Measurements from ENCODE around the gene IPO4. TPM values are rescaled to one million over a fixed set of nuclear protein-coding genes. Genes with fewer than 3 reads are reported as not detected.

The IPO4 gene
- total and polyA plus RNA-seq, 7 donors, result 3.0 to 37.1 (median 12.8) TPM

- 71 to 73% methylated on average over 7 of the region's 7 CpGs for WGBS, 2 donors
- intact Hi-C loops (cut with DNase I), result no loop called here
- no peak for DNase-seq
- H3K4me3 ChIP-seq, result no peak overlapping the region
- H3K4me1 ChIP-seq, result peaks cover 0 to 7% (median 4%) of the 10 kb centered on the region in 4 donors
- H3K9me3 ChIP-seq, result no peaks in the 10 kb centered on the region
- peak overlapping the region in 2 of 4 donors; percentile 25 to 27 for H3K27ac ChIP-seq
- TF ChIP-seq POLR2AphosphoS5 (IDR thresholded peaks at IDR 0.05) (no peak), POLR2A (IDR thresholded peaks at IDR 0.05) (no peak), EP300 (IDR thresholded peaks at IDR 0.05) (no peak), CTCF (IDR thresholded peaks at IDR 0.05) (no peak)
- H3K36me3 ChIP-seq, result no peaks in the 10 kb centered on the region
- H3K27me3 ChIP-seq, result no peaks in the 10 kb centered on the region
These were observed 57.7 kb downstream of the IPO4 start for GRCh38 chr14:24130717-24131548.

GRCh38 chr14:24130380-24130716, 58.3 kb downstream of the IPO4 start, which contains the start of gene FITM1:
TSS of gene FITM1 (plus strand) at chr14:24130659. CDS start at chr14:24131564, 905 bp downstream.
- Histone ChIP-seq H3K4me3 (no peak within 1 kb of the TSS), H3K9me3 (no peaks in the 10 kb centered on the region), H3K36me3 (no peaks in the 10 kb centered on the region), H3K4me1 (peaks cover 0 to 2% (median 1%) of the 10 kb centered on the region in 4 donors), H3K27ac (peak within 1 kb of the TSS in 2 of 4 donors; percentile 25 to 27), H3K27me3 (no peaks in the 10 kb centered on the region)
- intact Hi-C loops (cut with DNase I), result no loop called here
- TF ChIP-seq CTCF (IDR thresholded peaks at IDR 0.05) (no peak), EP300 (IDR thresholded peaks at IDR 0.05) (no peak), POLR2AphosphoS5 (IDR thresholded peaks at IDR 0.05) (no peak), POLR2A (IDR thresholded peaks at IDR 0.05) (no peak)
- 93 to 94% methylated on average over 5 of the region's 5 CpGs for WGBS, 2 donors
- DNase-seq, result no peak

Small RNA genes within 50 kb of the gene (small RNA-seq; reads per million reads assigned to genes)
- gene AL136295.4 (0 reads per million in 3 donors), gene CHMP4A (0 reads per million in 3 donors), gene IPO4 (0 reads per million in 3 donors), gene IRF9 (0 reads per million in 3 donors), gene MDP1 (0 to 0.06 (median 0) reads per million in 3 donors), gene RNA5SP383 (0.36 to 1.3 (median 0.51) reads per million in 3 donors)

Other genes starting within 250 kb of the IPO4 start
Only the 30 nearest of the 34 such genes appear.
- 10 to 100 TPM in 3 of 4 donors, 1 to 10 TPM in 1; 8.0 to 20.0 (median 17.6) TPM for gene DHRS4L2, start 199.9 kb downstream of the IPO4 start, total RNA-seq
- 10 to 100 TPM; 57.1 to 62.7 (median 57.6) TPM for gene DHRS4L2, start 199.9 kb downstream of the IPO4 start, polyA plus RNA-seq
- 1 to 10 TPM in 2 of 4 donors, under 1 TPM in 2; 0.14 to 3.3 (median 0.62) TPM for gene CARMIL3, start 136.8 kb downstream of the IPO4 start, total RNA-seq
- gene CARMIL3, start 136.8 kb downstream of the IPO4 start, polyA plus RNA-seq, result 1 to 10 TPM in 1 of 3 donors, under 1 TPM in 2; under 0.01 to 1.7 (median 0.23) TPM
- 1 to 10 TPM in 3 of 4 donors, not detected in 1; 1.8 to 3.3 (median 2.9) TPM for gene CPNE6, start 117.3 kb downstream of the IPO4 start, total RNA-seq
- under 1 TPM in 1 of 3 donors, not detected in 2; 0.42 TPM for gene CPNE6, start 117.3 kb downstream of the IPO4 start, polyA plus RNA-seq
- gene PCK2, start 94.5 kb downstream of the IPO4 start, total RNA-seq, result 10 to 100 TPM in 2 of 4 donors, 1 to 10 TPM in 2; 7.1 to 12.2 (median 9.2) TPM
- 100 to 1,000 TPM in 1 of 3 donors, 10 to 100 TPM in 2; 66.1 to 109 (median 99.5) TPM for gene PCK2, start 94.5 kb downstream of the IPO4 start, polyA plus RNA-seq
- gene DCAF11, start 74.0 kb downstream of the IPO4 start, total RNA-seq, result 10 to 100 TPM; 37.7 to 82.9 (median 54.8) TPM
- gene DCAF11, start 74.0 kb downstream of the IPO4 start, polyA plus RNA-seq, result 10 to 100 TPM; 70.9 to 79.8 (median 75.1) TPM
- gene NRL, start 73.9 kb downstream of the IPO4 start, total RNA-seq, result 1 to 10 TPM in 2 of 4 donors, under 1 TPM in 2; 0.71 to 2.2 (median 1.4) TPM
- 1 to 10 TPM; 1.2 to 2.9 (median 1.8) TPM for gene NRL, start 73.9 kb downstream of the IPO4 start, polyA plus RNA-seq
- gene FITM1, start 58.2 kb downstream of the IPO4 start, total RNA-seq, result under 1 TPM in 1 of 4 donors, not detected in 3; 0.33 TPM
- gene FITM1, start 58.2 kb downstream of the IPO4 start, polyA plus RNA-seq, result 1 to 10 TPM in 1 of 3 donors, not detected in 2; 1.8 TPM
- gene PSME1, start 52.6 kb downstream of the IPO4 start, total RNA-seq, result 100 to 1,000 TPM; 129 to 186 (median 152) TPM
- 100 to 1,000 TPM; 309 to 438 (median 416) TPM for gene PSME1, start 52.6 kb downstream of the IPO4 start, polyA plus RNA-seq
- 10 to 100 TPM in 3 of 4 donors, 1 to 10 TPM in 1; 5.0 to 20.9 (median 12.9) TPM for gene EMC9, start 47.2 kb downstream of the IPO4 start, total RNA-seq
- 10 to 100 TPM; 20.6 to 37.2 (median 30.8) TPM for gene EMC9, start 47.2 kb downstream of the IPO4 start, polyA plus RNA-seq
- gene PSME2, start 42.2 kb downstream of the IPO4 start, total RNA-seq, result 10 to 100 TPM; 26.2 to 43.5 (median 34.5) TPM
- 100 to 1,000 TPM; 228 to 485 (median 356) TPM for gene PSME2, start 42.2 kb downstream of the IPO4 start, polyA plus RNA-seq
- 10 to 100 TPM; 20.2 to 38.4 (median 29.7) TPM for gene RNF31, start 41.3 kb downstream of the IPO4 start, total RNA-seq
- gene RNF31, start 41.3 kb downstream of the IPO4 start, polyA plus RNA-seq, result 10 to 100 TPM; 13.6 to 57.8 (median 37.8) TPM
- 100 to 1,000 TPM in 1 of 4 donors, 10 to 100 TPM in 3; 54.6 to 103 (median 56.1) TPM for gene IRF9, start 27.6 kb downstream of the IPO4 start, total RNA-seq
- gene IRF9, start 27.6 kb downstream of the IPO4 start, polyA plus RNA-seq, result 100 to 1,000 TPM in 1 of 3 donors, 10 to 100 TPM in 2; 46.2 to 115 (median 51.8) TPM
- gene REC8, start 16.7 kb downstream of the IPO4 start, total RNA-seq, result 10 to 100 TPM in 2 of 4 donors, 1 to 10 TPM in 2; 4.6 to 24.1 (median 8.3) TPM
- 10 to 100 TPM in 1 of 3 donors, 1 to 10 TPM in 2; 1.8 to 21.7 (median 2.5) TPM for gene REC8, start 16.7 kb downstream of the IPO4 start, polyA plus RNA-seq
- 10 to 100 TPM; 29.6 to 36.9 (median 34.7) TPM for gene TM9SF1, start 6.6 kb upstream of the IPO4 start, total RNA-seq
- gene TM9SF1, start 6.6 kb upstream of the IPO4 start, polyA plus RNA-seq, result 10 to 100 TPM in 2 of 3 donors, 1 to 10 TPM in 1; 7.9 to 37.2 (median 10.8) TPM
- under 1 TPM in 1 of 4 donors, not detected in 3; 0.66 TPM for gene TSSK4, start 16.9 kb upstream of the IPO4 start, total RNA-seq
- under 1 TPM in 1 of 3 donors, not detected in 2; 0.22 TPM for gene TSSK4, start 16.9 kb upstream of the IPO4 start, polyA plus RNA-seq
- 100 to 1,000 TPM in 2 of 4 donors, 10 to 100 TPM in 2; 65.6 to 149 (median 102) TPM for gene CHMP4A, start 24.7 kb upstream of the IPO4 start, total RNA-seq
- 100 to 1,000 TPM in 2 of 3 donors, 10 to 100 TPM in 1; 81.6 to 116 (median 109) TPM for gene CHMP4A, start 24.7 kb upstream of the IPO4 start, polyA plus RNA-seq
- 10 to 100 TPM; 22.4 to 31.7 (median 26.5) TPM for gene MDP1, start 27.2 kb upstream of the IPO4 start, total RNA-seq
- 10 to 100 TPM; 15.1 to 34.2 (median 28.8) TPM for gene MDP1, start 27.2 kb upstream of the IPO4 start, polyA plus RNA-seq
- 100 to 1,000 TPM; 104 to 217 (median 189) TPM for gene NEDD8, start 43.6 kb upstream of the IPO4 start, total RNA-seq
- 100 to 1,000 TPM; 204 to 243 (median 221) TPM for gene NEDD8, start 43.6 kb upstream of the IPO4 start, polyA plus RNA-seq
- 10 to 100 TPM; 44.3 to 63.9 (median 48.3) TPM for gene GMPR2, start 44.1 kb upstream of the IPO4 start, total RNA-seq
- gene GMPR2, start 44.1 kb upstream of the IPO4 start, polyA plus RNA-seq, result 10 to 100 TPM; 56.5 to 97.1 (median 58.9) TPM
- gene TINF2, start 53.8 kb upstream of the IPO4 start, total RNA-seq, result 10 to 100 TPM; 36.6 to 55.3 (median 50.1) TPM
- 10 to 100 TPM; 41.4 to 54.1 (median 43.5) TPM for gene TINF2, start 53.8 kb upstream of the IPO4 start, polyA plus RNA-seq
- gene TGM1, start 74.4 kb upstream of the IPO4 start, total RNA-seq, result 1 to 10 TPM in 2 of 4 donors, under 1 TPM in 1, not detected in 1; 0.33 to 1.1 (median 1.1) TPM
- gene TGM1, start 74.4 kb upstream of the IPO4 start, polyA plus RNA-seq, result 1 to 10 TPM in 1 of 3 donors, under 1 TPM in 2; 0.60 to 2.7 (median 0.69) TPM
- gene RABGGTA, start 82.8 kb upstream of the IPO4 start, total RNA-seq, result 10 to 100 TPM; 14.0 to 25.2 (median 20.0) TPM
- gene RABGGTA, start 82.8 kb upstream of the IPO4 start, polyA plus RNA-seq, result 10 to 100 TPM; 27.3 to 32.4 (median 31.9) TPM
- gene DHRS1, start 111.0 kb upstream of the IPO4 start, total RNA-seq, result 10 to 100 TPM; 13.9 to 34.6 (median 29.3) TPM
- 10 to 100 TPM; 39.6 to 56.6 (median 40.8) TPM for gene DHRS1, start 111.0 kb upstream of the IPO4 start, polyA plus RNA-seq
- 10 to 100 TPM; 12.8 to 16.8 (median 14.9) TPM for gene NOP9, start 111.0 kb upstream of the IPO4 start, total RNA-seq
- 10 to 100 TPM in 2 of 3 donors, 1 to 10 TPM in 1; 7.8 to 29.0 (median 11.3) TPM for gene NOP9, start 111.0 kb upstream of the IPO4 start, polyA plus RNA-seq
- 1 to 10 TPM; 4.7 to 9.5 (median 8.0) TPM for gene CIDEB, start 119.2 kb upstream of the IPO4 start, total RNA-seq
- 1 to 10 TPM; 7.2 to 8.6 (median 7.2) TPM for gene CIDEB, start 119.2 kb upstream of the IPO4 start, polyA plus RNA-seq
- 1 to 10 TPM; 2.5 to 5.5 (median 4.3) TPM for gene LTB4R2, start 121.3 kb upstream of the IPO4 start, total RNA-seq
- gene LTB4R2, start 121.3 kb upstream of the IPO4 start, polyA plus RNA-seq, result 1 to 10 TPM in 1 of 3 donors, under 1 TPM in 1, not detected in 1; under 0.01 to 3.9 TPM
- 1 to 10 TPM; 2.1 to 4.2 (median 2.9) TPM for gene LTB4R, start 122.7 kb upstream of the IPO4 start, total RNA-seq
- gene LTB4R, start 122.7 kb upstream of the IPO4 start, polyA plus RNA-seq, result 1 to 10 TPM in 2 of 3 donors, under 1 TPM in 1; 0.60 to 9.8 (median 2.1) TPM
- 10 to 100 TPM in 3 of 4 donors, 1 to 10 TPM in 1; 8.1 to 36.0 (median 17.7) TPM for gene ADCY4, start 146.3 kb upstream of the IPO4 start, total RNA-seq
- 10 to 100 TPM in 1 of 3 donors, 1 to 10 TPM in 2; 1.4 to 16.5 (median 2.4) TPM for gene ADCY4, start 146.3 kb upstream of the IPO4 start, polyA plus RNA-seq
- gene RIPK3, start 151.2 kb upstream of the IPO4 start, total RNA-seq, result 10 to 100 TPM in 1 of 4 donors, 1 to 10 TPM in 3; 2.6 to 12.5 (median 3.7) TPM
- 10 to 100 TPM; 28.8 to 66.4 (median 43.5) TPM for gene RIPK3, start 151.2 kb upstream of the IPO4 start, polyA plus RNA-seq
- gene NFATC4, start 179.4 kb upstream of the IPO4 start, total RNA-seq, result 100 to 1,000 TPM in 1 of 4 donors, 10 to 100 TPM in 3; 29.6 to 120 (median 67.3) TPM
- gene NFATC4, start 179.4 kb upstream of the IPO4 start, polyA plus RNA-seq, result 10 to 100 TPM; 10.4 to 45.1 (median 15.6) TPM